T47D (cell line): ENCODE measurements around the gene HMGN3.
A peak's percentile ranks its signal among the peaks of the same experiment; 100 is the strongest.

ENCODE experiments used
- DNase-seq, 2 experiments: peaks; one replicate each; pipeline versions ENCODE4 v3.0.0 to v3.0.0-alpha.2; 2011 to 2012; ENCODE audit warnings: low read depth in 1 of 2, low spot score in 1 of 2
- JUND ChIP-seq: IDR thresholded peaks from 2 replicates; pipeline ENCODE4 v1.6.1; 2012; ENCODE audit warnings: low read depth
- in situ Hi-C: cut with HindIII; loops from 2 replicates; pipeline ENCODE4 v1.10.0; 2016; ENCODE audit warnings: low sequenced_read_pairs, low pct_unique_long_range_greater_than_20kb

Gene HMGN3

GRCh38 chr6:79189760-79190350 is 44.6 kb downstream of the HMGN3 start:
- in situ Hi-C loops, result no loop called here

GRCh38 chr6:79188885-79189480 is 45.5 kb downstream of the HMGN3 start:
- in situ Hi-C loops, result no loop called here
- TF ChIP-seq JUND, result no peak
- DNase-seq, result peak in 1 of 2 experiments; percentile 33

More at GRCh38 chr6:79189760-79190350, 44.6 kb downstream of the HMGN3 start:
- no peak for DNase-seq
- no peak for TF ChIP-seq JUND

GRCh38 chr6:79188107-79188506 is 46.4 kb downstream of the HMGN3 start:
- in situ Hi-C loops, result no loop called here

GRCh38 chr6:79186564-79186963 is 47.9 kb downstream of the HMGN3 start:
- TF ChIP-seq JUND, result no peak
- no peak for DNase-seq
- in situ Hi-C loops, result no loop called here

More at GRCh38 chr6:79188107-79188506, 46.4 kb downstream of the HMGN3 start:
- TF ChIP-seq JUND, result no peak
- no peak for DNase-seq

- in situ Hi-C loops, result no loop called here
- TF ChIP-seq JUND, result no peak
- DNase-seq, result no peak
Measured at GRCh38 chr6:79184641-79185040, 49.8 kb downstream of the HMGN3 start.

GRCh38 chr6:79184086-79184485 is 50.4 kb downstream of the HMGN3 start:
- no peak for TF ChIP-seq JUND
- no peak for DNase-seq
- in situ Hi-C loops, result no loop called here

GRCh38 chr6:79180052-79180451 is 54.4 kb downstream of the HMGN3 start:
- in situ Hi-C loops, result no loop called here

GRCh38 chr6:79173378-79173777 is 61.1 kb downstream of the HMGN3 start:
- no peak for DNase-seq
- TF ChIP-seq JUND, result no peak
- in situ Hi-C loops, result no loop called here

More at GRCh38 chr6:79180052-79180451, 54.4 kb downstream of the HMGN3 start:
- no peak for TF ChIP-seq JUND
- DNase-seq, result peak in 1 of 2 experiments; percentile 37

- no peak for DNase-seq
- in situ Hi-C loops, result no loop called here
- no peak for TF ChIP-seq JUND
Measured at GRCh38 chr6:79170959-79171358, 63.5 kb downstream of the HMGN3 start.

- TF ChIP-seq JUND, result no peak
- in situ Hi-C loops, result no loop called here
- no peak for DNase-seq
Measured at GRCh38 chr6:79170431-79170830, 64.1 kb downstream of the HMGN3 start.

GRCh38 chr6:79168695-79168980 is 65.8 kb downstream of the HMGN3 start:
- TF ChIP-seq JUND, result no peak
- no peak for DNase-seq
- in situ Hi-C loops, result no loop called here

GRCh38 chr6:79167931-79168694 is 66.4 kb downstream of the HMGN3 start:
- no peak for TF ChIP-seq JUND
- in situ Hi-C loops, result no loop called here
- DNase-seq, result no peak

GRCh38 chr6:79159846-79160245 is 74.6 kb downstream of the HMGN3 start:
- in situ Hi-C loops, result no loop called here
- DNase-seq, result no peak
- TF ChIP-seq JUND, result no peak
